ENCODE results near the gene NAP1L5.

GRCh38 chr4:88745581-88746163 lies 48.0 kb upstream of the NAP1L5 start:
- TF ChIP-seq ZSCAN23 (tag by site-specific recombination; IDR thresholded peaks at IDR 0.05) (no peak), TCF7L2 (IDR thresholded peaks at IDR 0.05; ENCODE audit: borderline replicate concordance, low read depth, low read length) (no peak), ZFP37 (tag by site-specific recombination; IDR thresholded peaks at IDR 0.05) (no peak), CTCF (tag by site-specific recombination; IDR thresholded peaks at IDR 0.05) (no peak), ZNF18 (tag by site-specific recombination; IDR thresholded peaks at IDR 0.05) (no peak), ZNF274 (IDR thresholded peaks at IDR 0.05; ENCODE audit: low read length) (no peak), ZNF274 (tag by site-specific recombination; IDR thresholded peaks at IDR 0.05; ENCODE audit: borderline replicate concordance) (no peak)
